ENCODE data around the gene BBS2.

DNA sequence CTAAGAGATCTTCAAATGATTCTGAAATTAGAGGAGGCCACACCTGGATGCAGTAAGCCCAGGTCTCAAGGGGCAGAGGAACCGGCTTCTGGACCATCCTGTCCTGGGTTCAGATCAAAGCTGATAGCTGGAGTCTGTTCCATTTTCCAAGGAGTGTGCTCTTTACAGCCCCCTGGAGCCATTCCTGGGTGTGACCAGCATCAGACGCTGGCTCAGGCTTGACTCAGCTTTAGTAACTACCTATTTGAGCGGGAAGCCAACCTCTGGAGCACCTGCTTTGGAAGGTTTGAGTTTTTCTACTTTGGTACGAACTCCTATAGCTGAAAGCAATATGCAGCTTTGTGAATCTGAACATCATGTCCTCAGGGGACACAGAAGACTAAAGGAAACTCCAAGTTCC is 12.9 kb upstream of the BBS2 start:
- TF ChIP-seq YY1 (tag by site-specific recombination; IDR thresholded peaks at IDR 0.05): no peak
- TF ChIP-seq ZNF335 (tag by site-specific recombination; conservative IDR thresholded peaks at IDR 0.05): no peak
- no peak for TF ChIP-seq ZNF558 (tag by site-specific recombination; IDR thresholded peaks at IDR 0.05)
- TF ChIP-seq, protein P1, sequence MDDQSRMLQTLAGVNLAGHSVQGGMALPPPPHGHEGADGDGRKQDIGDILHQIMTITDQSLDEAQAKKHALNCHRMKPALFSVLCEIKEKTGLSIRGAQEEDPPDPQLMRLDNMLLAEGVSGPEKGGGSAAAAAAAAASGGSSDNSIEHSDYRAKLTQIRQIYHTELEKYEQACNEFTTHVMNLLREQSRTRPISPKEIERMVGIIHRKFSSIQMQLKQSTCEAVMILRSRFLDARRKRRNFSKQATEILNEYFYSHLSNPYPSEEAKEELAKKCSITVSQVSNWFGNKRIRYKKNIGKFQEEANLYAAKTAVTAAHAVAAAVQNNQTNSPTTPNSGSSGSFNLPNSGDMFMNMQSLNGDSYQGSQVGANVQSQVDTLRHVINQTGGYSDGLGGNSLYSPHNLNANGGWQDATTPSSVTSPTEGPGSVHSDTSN (CRISPR knock-in tag; IDR thresholded peaks at IDR 0.05): no peak
- TF ChIP-seq ZNF274 (IDR thresholded peaks at IDR 0.05; ENCODE audit: low read length): no peak
- TF ChIP-seq ZNF274 (tag by site-specific recombination; IDR thresholded peaks at IDR 0.05; ENCODE audit: borderline replicate concordance): no peak
- TF ChIP-seq, protein P2, sequence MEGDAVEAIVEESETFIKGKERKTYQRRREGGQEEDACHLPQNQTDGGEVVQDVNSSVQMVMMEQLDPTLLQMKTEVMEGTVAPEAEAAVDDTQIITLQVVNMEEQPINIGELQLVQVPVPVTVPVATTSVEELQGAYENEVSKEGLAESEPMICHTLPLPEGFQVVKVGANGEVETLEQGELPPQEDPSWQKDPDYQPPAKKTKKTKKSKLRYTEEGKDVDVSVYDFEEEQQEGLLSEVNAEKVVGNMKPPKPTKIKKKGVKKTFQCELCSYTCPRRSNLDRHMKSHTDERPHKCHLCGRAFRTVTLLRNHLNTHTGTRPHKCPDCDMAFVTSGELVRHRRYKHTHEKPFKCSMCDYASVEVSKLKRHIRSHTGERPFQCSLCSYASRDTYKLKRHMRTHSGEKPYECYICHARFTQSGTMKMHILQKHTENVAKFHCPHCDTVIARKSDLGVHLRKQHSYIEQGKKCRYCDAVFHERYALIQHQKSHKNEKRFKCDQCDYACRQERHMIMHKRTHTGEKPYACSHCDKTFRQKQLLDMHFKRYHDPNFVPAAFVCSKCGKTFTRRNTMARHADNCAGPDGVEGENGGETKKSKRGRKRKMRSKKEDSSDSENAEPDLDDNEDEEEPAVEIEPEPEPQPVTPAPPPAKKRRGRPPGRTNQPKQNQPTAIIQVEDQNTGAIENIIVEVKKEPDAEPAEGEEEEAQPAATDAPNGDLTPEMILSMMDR (tag by site-specific recombination; IDR thresholded peaks at IDR 0.05): no peak
- TF ChIP-seq REPIN1 (tag by site-specific recombination; IDR thresholded peaks at IDR 0.05; ENCODE audit: low read depth): no peak
- TF ChIP-seq ZSCAN30 (tag by site-specific recombination; IDR thresholded peaks at IDR 0.05): no peak
- TF ChIP-seq, protein P3, sequence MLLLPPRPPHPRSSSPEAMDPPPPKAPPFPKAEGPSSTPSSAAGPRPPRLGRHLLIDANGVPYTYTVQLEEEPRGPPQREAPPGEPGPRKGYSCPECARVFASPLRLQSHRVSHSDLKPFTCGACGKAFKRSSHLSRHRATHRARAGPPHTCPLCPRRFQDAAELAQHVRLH (tag by site-specific recombination; IDR thresholded peaks at IDR 0.05): no peak
- TF ChIP-seq, protein P4, sequence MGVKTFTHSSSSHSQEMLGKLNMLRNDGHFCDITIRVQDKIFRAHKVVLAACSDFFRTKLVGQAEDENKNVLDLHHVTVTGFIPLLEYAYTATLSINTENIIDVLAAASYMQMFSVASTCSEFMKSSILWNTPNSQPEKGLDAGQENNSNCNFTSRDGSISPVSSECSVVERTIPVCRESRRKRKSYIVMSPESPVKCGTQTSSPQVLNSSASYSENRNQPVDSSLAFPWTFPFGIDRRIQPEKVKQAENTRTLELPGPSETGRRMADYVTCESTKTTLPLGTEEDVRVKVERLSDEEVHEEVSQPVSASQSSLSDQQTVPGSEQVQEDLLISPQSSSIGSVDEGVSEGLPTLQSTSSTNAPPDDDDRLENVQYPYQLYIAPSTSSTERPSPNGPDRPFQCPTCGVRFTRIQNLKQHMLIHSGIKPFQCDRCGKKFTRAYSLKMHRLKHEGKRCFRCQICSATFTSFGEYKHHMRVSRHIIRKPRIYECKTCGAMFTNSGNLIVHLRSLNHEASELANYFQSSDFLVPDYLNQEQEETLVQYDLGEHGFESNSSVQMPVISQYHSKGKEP (tag by site-specific recombination; IDR thresholded peaks at IDR 0.05): no peak
